Pons (tissue), 1 donor: ENCODE measurements around the gene DHX9.

Experiments
- DNase-seq: peaks from one replicate; pipeline ENCODE4 v3.0.0-alpha.2; 2016; ENCODE audit warnings: low spot score

DHX9 gene

DNA sequence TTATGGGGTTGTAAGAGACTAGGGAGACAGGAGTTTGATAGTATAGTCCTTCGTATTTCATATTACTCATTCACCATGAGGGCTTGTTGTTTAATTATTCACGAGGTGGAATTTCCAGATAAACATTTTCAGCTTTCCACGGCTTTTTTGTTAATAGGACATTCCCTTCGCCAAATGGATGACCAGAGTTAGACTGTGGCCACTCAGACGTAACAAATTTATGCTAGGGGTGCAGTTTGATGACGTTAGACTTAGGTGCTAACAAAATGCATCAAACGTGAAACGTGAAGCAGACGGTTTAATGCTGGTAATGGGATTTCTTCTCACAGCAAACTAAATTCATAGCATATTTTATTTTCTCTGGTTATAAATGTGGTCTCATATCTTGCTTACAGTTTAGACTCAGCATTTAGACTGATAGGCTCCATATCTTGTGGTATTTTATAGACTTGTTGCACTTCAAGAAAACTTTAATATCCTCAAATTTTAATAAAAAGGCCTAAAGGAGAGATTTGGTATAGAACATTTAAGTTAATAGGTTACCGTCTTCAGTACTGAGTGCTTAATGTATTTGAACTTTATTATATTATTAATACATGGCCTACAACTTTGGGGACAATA is 2.3 kb downstream of the DHX9 start:
- no peak for DNase-seq

DNA sequence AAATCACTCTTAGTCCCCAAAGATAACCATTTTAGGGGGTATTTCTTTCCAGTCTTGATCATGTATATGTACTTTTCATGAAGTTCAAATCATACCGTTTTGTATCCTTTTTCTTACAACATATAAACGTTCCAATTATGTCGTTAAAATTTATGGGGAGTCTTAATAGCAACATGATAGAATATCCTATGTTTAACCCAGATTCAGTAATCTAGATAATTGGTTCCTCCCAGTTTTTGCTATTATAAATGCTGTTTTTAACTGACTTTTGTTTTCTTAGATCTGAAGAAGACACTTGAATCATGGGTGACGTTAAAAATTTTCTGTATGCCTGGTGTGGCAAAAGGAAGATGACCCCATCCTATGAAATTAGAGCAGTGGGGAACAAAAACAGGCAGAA is 3.1 kb downstream of the DHX9 start:
- no peak for DNase-seq

DNA sequence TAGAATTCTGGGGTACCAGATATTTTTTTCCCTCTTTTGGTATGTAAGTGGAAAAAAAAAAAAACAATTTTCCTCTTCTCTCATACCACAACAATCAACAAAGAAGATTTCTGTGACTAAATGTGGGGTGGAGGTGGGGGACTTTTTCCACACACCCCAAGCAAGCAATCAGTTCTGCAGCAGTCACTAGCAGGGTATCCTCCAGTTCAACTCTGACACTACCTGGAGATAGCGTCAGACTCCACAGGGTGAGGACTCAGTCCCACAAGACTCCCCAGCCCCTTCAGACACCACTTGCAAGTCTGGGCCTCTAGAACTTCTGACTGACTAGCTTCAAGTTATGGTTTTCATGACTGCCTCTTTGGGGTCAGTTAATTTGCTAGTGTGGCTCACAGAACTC is 6.2 kb downstream of the DHX9 start:
- DNase-seq, result no peak

DNA sequence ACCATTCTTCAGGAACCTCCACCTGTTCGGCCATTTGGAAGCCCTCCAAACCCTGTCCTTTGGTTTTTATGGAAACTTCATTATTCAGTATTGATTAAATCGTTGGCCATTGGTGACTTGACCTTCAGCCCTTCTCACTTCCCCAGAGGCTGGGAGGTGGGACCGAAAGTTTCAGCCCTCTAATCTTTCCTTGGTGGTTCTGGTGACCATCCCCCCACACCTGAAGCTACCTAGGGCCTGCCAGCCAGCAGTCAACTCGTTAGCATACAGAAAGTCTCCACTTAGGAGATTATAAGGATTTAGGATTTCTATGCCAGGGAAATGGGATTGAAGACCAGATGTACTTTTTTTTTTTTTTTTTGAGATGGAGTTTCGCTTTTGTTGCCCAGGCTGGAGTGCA is 6.7 kb downstream of the DHX9 start:
- no peak for DNase-seq

DNA sequence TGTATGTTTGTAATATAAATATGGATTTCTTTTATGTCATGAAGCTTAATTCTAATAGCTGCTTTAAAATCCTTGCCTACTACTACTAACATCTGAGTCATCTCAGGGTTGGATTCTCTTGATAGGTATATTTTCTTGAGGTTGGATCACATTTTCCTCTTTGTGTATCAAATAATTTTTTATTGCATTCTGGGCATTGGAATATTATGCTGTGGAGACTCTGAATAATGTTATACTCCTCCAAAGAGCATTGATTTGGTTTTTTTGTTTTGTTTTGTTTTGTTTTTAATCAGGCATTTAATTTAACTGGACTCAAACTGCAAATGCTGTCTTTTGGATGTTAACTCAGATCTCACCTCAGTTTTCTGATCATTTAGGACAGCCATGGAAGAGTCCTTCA is 8.0 kb downstream of the DHX9 start:
- DNase-seq, result no peak

DNA sequence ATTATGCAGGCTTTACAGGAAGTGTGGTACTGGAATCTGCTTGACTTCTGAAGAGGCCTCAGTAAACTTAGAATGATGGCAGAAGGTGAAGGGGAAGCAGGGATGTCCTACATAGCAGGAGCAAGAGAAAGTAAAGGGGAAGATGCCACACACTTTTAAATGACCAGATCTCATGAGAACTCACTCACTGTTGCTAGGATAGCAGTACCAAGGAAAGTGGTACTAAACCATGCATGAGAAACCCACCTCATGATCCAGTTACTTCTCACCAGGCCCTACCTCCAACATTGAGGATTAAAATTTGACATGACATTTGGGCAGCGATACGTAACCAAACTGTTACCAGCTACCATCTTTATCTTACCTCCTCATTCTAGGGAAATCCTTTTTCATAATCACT is 9.6 kb downstream of the DHX9 start:
- no peak for DNase-seq

DNA sequence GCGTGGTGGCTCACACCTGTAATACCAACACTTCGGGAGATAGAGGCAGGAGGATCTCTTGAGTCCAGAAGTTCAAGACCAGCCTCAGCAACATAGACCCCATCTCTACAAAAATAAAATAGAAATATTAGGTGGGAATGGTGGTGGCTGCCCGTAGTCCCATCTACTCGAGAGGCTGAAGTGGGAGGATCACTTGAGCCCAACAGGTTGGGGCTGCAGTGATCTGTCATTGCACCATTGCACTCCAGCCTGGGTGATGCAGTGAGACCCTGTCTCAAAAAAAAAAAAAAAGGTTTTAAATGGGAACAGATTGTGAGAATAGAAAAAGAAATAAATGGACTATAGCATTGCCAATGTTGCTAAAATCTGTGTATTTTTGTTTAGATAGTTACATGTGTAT is 11.2 kb downstream of the DHX9 start:
- DNase-seq, result no peak

DNA sequence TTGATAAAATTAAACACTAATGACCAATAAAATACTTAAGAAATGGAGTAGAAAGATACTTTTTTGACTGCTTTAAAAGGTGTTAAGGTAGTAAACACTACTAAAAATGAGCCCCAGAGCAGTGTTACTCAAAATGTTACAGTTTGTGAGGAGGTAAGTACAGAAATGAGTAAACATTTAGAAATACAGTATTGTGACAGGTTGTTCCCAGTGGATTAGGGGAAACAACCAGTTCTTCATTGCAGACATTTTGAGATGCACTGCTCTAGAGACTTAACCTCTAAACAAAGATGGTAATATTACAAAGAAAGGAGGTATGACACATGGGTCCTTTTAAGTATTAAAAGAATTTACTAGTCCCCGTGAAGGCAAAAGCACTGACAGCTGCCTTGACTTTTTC is 12.7 kb downstream of the DHX9 start:
- no peak for DNase-seq

DNA sequence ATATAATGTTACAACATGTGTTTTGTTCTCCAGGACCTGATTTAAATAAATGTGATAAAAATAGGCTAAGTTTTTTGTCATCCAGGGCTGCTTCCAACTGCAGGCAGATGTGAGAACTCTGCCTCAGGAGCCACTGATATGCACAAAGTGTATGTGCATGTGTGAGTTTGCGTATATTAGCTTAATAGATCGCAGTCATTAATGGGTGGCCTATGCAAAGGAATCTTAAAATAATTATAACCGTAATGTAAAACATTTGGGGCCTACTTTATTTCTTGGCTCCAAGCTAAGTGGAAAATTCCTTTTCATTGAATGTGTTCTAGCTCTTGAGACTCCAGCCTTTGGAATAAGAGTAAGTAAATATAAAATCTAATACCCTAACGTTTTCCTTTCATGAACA is 16.8 kb downstream of the DHX9 start:
- no peak for DNase-seq

DNA sequence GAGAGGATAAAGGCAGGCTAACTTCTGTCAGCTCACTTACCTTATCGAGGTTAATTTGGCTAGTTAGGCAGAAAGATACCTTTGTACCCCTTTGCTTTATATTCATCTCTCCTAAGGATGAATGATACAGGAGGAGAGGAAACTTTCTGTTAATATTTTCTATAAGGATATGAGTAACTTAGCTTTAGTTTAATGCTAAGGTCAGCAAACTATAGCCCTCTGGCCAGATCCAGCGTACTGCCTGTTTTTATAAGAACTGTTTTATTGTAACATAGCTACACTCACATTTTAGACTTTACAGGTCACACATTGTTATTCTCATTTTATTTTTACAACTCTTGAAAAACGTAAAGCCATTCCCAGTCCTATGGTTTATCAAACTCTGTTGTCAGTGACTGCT is 18.1 kb downstream of the DHX9 start:
- DNase-seq, result no peak

DNA sequence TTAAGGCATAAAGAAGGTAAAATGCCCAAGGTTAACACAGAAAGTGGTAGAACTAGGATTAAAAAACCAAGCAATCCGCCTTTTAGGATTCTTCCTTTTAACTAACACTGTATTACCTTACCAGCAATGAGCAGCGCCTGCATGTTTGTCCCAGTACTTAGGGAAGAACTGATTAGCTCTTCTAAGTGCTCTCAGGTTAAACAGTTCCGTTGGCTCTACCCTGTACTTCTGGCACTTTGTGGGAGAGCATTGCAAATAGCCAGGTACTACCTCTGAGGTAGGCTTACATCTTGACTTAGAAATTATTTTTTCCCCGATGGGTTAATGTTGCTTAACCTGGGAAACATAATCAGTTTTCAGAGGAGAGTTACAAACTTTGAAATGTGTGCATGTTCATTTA is 21.5 kb downstream of the DHX9 start:
- DNase-seq, result no peak

DNA sequence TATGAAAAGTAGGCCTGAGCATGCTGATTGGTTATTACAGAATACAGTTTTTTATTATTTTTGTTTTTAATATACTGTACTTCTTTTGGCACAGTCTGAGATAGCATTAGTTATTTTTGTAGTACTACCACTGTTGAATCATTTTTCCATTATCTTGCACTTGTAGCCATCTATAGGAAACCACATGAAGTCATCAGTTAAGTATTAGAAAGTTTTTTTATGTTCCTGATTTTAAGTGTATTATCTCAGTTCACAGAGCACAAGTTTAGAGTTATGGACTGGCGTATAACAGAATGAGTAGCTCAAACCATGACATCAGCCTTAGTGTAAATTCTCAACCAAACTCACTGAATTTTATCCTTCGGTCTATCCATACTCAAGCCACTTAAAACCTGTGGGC is 22.8 kb downstream of the DHX9 start:
- DNase-seq, result no peak

DNA sequence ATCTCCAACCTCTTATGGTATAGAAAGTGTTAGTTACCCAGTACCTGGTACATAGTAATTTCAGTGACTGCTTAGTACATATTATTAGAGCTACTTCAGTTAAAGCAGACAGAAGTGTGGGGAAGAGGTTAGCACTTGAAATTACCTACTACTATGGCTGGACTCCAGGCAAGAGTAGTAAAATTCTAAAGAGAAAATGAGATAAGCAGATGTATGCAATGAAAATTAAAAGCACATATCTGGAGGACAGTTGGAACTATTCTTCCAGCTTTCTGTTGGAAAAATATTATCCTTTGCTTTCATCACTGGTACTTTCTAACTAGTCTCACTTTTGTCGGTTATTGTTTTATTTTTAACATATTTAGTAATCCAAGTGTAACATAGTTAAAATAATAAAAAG is 23.7 kb downstream of the DHX9 start:
- DNase-seq, result no peak

DNA sequence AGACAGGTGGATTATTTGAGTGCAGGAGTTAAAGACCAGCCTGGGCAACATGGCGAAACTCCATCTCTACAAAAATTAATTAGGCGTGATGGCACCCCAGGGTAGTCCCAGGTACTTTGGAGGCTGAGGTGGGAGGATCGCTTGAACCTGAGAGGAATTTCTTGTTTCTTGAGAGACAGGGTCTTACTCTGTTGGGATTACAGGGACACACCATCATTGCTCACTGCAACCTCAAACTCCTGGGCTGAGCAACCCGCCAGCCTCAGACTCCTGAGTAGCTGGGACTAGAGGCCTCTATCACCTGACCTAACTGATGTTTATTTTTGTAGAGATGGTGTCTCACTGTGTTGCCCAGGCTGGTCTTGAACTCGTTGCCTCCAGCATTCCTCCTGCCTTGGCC is 24.8 kb downstream of the DHX9 start:
- no peak for DNase-seq

DNA sequence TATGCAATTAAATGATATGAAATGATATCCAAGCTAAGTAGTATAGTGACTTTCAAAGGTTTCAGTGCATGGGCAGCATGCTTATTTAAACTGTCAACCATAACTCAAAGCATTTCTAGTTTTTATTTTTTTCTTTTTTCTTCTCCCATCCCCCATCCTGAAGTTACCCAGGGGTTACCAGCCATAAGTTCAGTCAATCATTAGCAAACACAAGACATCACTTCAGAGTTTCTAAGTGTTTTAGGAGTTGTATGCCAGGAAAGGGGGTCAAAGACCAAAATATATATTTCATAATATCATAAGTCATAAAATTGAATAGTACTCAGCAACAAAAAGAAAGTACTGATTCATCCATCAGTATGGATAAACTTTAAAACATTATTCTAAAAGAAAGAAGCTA is 28.7 kb downstream of the DHX9 start:
- DNase-seq, result no peak

DNA sequence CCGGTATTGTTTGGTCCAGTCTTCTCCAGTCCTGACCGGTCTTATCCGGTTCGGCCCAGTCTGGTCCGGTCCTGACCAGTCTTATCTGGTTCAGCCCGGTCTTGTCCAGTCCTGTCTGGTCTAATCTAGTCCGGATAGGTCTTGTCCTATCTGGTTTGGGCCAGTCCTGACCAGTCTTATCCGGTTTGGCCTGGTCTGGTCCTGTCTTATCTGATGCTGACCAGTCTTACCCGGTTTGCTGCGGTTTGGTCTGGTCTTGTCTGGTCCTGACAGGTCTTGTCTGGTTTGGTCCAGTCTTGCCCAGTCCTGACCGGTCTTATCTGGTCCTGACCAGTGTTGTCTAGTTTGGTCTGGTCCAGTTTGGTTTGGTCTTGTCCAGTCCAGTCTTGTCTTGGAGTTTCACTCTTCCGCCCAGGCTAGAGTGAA is 30.1 kb downstream of the DHX9 start:
- no peak for DNase-seq

DNA sequence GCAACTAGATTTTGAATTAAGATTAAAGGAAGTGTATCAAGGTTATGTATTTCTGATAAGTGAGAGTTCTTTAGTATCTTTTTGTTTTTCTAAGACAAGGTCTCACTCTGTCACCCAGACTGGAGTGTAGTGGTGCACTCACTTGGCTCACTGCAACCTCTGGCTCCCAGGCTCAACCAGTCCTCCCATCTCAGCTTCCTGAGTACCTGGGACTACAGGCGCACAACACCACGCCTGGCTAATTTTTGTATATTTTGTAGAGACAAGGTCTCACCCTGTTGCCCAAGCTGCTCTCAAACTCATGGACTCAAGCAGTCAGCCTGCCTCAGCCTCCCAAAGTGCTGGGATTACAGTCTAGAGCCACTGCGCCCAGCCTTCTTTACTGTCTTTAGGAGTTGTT is 33.7 kb downstream of the DHX9 start:
- no peak for DNase-seq

DNA sequence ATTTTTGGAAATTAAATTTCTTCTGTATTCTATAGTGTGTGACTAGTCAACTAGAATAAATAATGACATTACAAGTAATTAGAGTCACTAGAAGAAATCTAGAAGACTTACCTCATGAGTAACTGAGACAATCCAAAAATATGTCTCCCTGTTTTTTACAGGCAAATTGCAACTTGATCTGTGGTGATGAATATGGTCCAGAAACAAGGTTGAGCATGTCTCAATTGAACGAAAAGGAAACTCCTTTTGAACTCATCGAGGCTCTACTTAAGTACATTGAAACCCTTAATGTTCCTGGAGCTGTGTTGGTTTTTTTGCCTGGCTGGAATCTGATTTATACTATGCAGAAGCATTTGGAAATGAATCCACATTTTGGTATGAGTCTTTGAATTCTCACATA is 36.7 kb downstream of the DHX9 start:
- DNase-seq, result no peak

DNA sequence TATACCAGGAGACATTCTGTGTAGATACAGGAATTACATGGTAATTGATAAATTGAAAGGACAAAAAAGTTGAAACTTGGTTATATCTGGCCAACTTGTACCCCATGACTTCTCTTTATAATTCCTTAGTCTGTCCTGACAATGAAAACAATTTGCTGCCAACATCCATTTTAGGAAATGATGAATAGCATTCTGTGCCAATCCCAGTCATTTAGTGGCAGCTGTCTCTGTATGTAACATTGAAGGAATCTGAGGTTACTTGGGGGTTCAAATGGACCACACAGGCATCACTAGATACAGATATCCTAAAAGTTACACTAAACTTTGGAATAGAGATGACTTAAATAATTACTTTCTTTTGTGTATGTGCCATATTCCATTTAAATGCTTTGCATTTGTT is 38.2 kb downstream of the DHX9 start:
- no peak for DNase-seq

DNA sequence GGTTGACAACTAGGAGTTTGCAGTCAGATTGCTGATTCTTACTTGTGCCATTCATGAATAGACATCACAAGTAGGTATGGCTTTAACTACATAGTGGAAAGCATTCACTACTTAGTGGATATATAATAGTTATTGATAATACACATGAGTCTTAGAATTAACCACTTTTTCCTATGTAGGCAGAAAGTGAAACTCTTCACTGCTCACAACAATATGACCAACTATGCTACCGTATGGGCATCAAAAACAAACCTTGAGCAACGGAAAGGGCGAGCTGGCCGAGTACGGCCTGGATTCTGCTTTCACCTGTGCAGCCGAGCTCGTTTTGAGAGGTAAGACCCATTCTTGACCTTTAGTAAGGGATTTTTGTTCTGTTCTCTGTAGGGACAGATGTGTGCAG is 38.7 kb downstream of the DHX9 start:
- DNase-seq, result no peak

DNA sequence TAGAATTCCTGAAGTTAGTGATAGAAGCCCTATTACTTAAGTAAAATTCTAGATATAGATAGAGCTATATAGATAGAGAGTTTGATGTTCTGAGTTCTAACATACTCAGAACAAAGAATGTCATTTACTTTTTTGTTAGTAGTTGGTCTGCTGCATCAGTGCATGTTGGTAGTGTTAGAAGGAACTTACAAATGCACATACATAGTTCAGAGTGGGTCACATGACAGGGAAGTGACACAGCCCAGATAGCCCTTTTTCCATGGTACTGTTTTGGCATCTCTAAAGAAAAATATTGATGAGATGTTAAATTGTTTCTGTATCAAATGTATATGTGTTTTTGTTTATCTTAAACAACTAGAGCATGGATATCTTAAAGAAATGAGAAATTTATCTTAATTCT is 45.7 kb downstream of the DHX9 start:
- no peak for DNase-seq

DNA sequence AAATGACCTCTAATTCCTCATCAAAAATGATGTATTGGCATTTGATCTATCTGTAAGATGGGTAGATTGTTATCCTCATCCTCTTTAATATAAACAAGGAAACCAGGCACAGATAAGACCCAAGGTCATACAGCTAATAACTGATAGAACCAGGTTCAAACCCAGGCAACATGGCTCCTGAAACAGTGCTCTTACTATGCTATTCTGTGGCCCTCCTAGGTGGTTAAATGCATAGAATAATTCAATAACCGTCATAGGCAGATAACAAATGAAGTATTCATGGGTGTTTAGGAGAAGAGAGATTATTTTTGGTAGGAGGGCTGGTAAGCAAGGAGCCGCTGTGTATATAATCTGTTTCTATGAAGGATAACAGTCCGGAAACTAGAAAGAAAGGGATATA is 46.4 kb downstream of the DHX9 start:
- DNase-seq, result no peak

DNA sequence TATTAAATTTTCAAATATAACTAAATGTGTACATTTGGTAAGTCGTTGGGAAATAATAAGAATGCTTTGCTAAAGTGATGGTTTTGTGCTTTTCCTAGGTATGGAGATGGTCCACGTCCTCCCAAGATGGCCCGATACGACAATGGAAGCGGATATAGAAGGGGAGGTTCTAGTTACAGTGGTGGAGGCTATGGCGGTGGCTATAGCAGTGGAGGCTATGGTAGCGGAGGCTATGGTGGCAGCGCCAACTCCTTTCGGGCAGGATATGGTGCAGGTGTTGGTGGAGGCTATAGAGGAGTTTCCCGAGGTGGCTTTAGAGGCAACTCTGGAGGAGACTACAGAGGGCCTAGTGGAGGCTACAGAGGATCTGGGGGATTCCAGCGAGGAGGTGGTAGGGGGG is 47.8 kb downstream of the DHX9 start:
- no peak for DNase-seq

DNA sequence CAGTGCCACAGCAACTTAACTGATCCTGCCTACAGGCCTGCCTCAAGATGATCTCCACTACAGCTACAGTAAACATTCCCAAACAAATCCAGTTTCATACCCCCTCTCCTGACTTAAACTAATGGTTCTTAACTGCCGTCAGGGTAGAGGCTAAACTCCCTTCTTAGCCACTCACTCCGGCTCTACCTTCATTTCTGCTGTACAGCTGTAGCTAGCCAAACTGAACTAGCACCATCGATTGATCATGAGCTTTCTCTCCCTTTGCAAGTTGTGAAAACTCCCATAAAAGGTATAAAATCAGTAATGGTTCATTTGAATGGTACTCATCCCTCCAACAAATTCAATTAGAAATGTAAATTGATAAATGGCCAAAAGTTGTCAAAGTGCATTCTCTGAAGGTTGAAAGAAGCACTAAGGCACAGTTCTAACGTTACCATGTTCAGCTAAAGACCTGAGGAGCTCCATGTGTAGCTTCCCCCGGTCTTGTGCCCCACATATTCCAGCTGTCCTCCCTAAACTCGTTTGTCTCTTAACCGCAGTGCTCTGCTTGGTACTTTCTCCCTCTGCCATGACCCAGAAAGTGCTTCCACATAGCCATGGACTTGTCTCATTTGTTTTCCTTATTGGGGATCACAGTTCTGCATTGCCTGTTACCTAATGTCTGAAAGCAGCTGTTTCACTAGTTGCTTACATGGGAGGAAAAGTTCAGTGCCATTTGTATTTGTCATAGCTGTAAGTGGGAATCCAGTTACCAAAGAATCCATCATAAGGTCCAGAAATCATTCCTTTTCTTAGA is 49.8 kb downstream of the DHX9 start:
- DNase-seq, result no peak
